Measurements from ENCODE around the gene TMOD1. TPM values are rescaled to one million over a fixed set of nuclear protein-coding genes. Genes with fewer than 3 reads are reported as not detected.

TMOD1 gene
- total and polyA plus RNA-seq, 9 of the 15 experiments (the other 6 are each of a cell fraction or from before 2014, with no cell fraction given): 7.1 to 41.2 (median 14.2) TPM

GRCh38 chr9:97502984-97503861, 1.8 kb downstream of the TMOD1 start (continued):
- peak; percentile 52; the same call in 1 of the 2 replicates for TF ChIP-seq ZBTB2 (IDR thresholded peaks at IDR 0.05)
- no peak for TF ChIP-seq ZNF165 (CRISPR knock-in tag; IDR thresholded peaks at IDR 0.05; ENCODE audit: borderline replicate concordance)
- peak; percentile 52 for TF ChIP-seq EP400 (IDR thresholded peaks at IDR 0.05)
- peak in 1 of 2 experiments; percentile 47 for TF ChIP-seq NCOA2 (IDR thresholded peaks at IDR 0.05; ENCODE audit: partially characterized antibody in 2 of 2)
- TF ChIP-seq THAP7 (CRISPR knock-in tag; IDR thresholded peaks at IDR 0.05): no peak
- TF ChIP-seq CXXC5 (CRISPR knock-in tag; IDR thresholded peaks at IDR 0.05): peak; percentile 56; the same call in 1 of the 2 replicates
- TF ChIP-seq ZNF444 (CRISPR knock-in tag; IDR thresholded peaks at IDR 0.05): no peak
- TF ChIP-seq PRDM10 (IDR thresholded peaks at IDR 0.05; ENCODE audit: partially characterized antibody): no peak
- TF ChIP-seq ZNF12 (CRISPR knock-in tag; IDR thresholded peaks at IDR 0.05): no peak
- TF ChIP-seq TSC22D4 (tag; IDR thresholded peaks at IDR 0.05): no peak
- no peak for TF ChIP-seq NR2F6 (CRISPR knock-in tag; IDR thresholded peaks at IDR 0.05)
- no peak for TF ChIP-seq USF2 (CRISPR knock-in tag; IDR thresholded peaks at IDR 0.05)
- no peak for TF ChIP-seq ZNF174 (CRISPR knock-in tag; IDR thresholded peaks at IDR 0.05)
- no peak for TF ChIP-seq NUFIP1 (IDR thresholded peaks at IDR 0.05; ENCODE audit: partially characterized antibody)
- TF ChIP-seq RBFOX2 (IDR thresholded peaks at IDR 0.05; ENCODE audit: low read depth, low read length): peak; percentile 63
- no peak for TF ChIP-seq CHD2 (IDR thresholded peaks at IDR 0.05; ENCODE audit: low read depth, low read length)
- no peak for TF ChIP-seq TSHZ1 (CRISPR knock-in tag; IDR thresholded peaks at IDR 0.05)

Data from K562 (cell line).